CD4-positive, alpha-beta T cell treated with Interleukin-6 at 100 ng/mL for 8 hours (primary cell): Measurements from ENCODE around the gene BOC.
"Not testable (repeated sequence)": the region's sequence is repeated elsewhere in the genome, so short reads cannot be mapped to it uniquely, and the experiment has no call there.

ENCODE experiments used
- DNase-seq: peaks from one replicate; pipeline ENCODE4 v3.0.0-alpha.2; 2020; ENCODE audit warnings: mixed read lengths, low spot score

The BOC gene

GRCh38 chr3:113211330-113212149 lies at the start of gene BOC:
TSS of gene BOC (plus strand) at chr3:113211557. CDS start at chr3:113249803, 38,246 bp downstream.
- DNase-seq, result no peak

- DNase-seq, result no peak
These were observed 49.7 kb upstream of the BOC start for GRCh38 chr3:113161661-113162060.

GRCh38 chr3:113163152-113163551 lies 48.2 kb upstream of the BOC start:
- DNase-seq, result no peak

GRCh38 chr3:113165841-113166240 lies 45.5 kb upstream of the BOC start:
- no peak for DNase-seq

GRCh38 chr3:113166357-113166718 lies 45.0 kb upstream of the BOC start:
- no peak for DNase-seq

GRCh38 chr3:113166719-113167492 lies 44.5 kb upstream of the BOC start:
- no peak for DNase-seq

- no peak for DNase-seq
These were observed 43.2 kb upstream of the BOC start for GRCh38 chr3:113167825-113168801.

GRCh38 chr3:113169891-113170452 lies 41.4 kb upstream of the BOC start:
- DNase-seq, result no peak

GRCh38 chr3:113170771-113171170 lies 40.6 kb upstream of the BOC start:
- no peak for DNase-seq

GRCh38 chr3:113171675-113172300 lies 39.6 kb upstream of the BOC start:
- DNase-seq, result not testable (repeated sequence)

- DNase-seq, result no peak
These were observed 38.3 kb upstream of the BOC start for GRCh38 chr3:113173102-113173501.

- no peak for DNase-seq
These were observed 37.1 kb upstream of the BOC start for GRCh38 chr3:113174304-113174703.

GRCh38 chr3:113174801-113175485 lies 36.4 kb upstream of the BOC start:
- no peak for DNase-seq

- DNase-seq, result no peak
These were observed 33.8 kb upstream of the BOC start for GRCh38 chr3:113177526-113177925.

- no peak for DNase-seq
These were observed 32.0 kb upstream of the BOC start for GRCh38 chr3:113179235-113179824.

GRCh38 chr3:113183748-113184661 lies 27.4 kb upstream of the BOC start:
- no peak for DNase-seq

GRCh38 chr3:113185194-113185835 lies 26.0 kb upstream of the BOC start:
- DNase-seq, result no peak

GRCh38 chr3:113186566-113186965 lies 24.8 kb upstream of the BOC start:
- DNase-seq, result no peak

GRCh38 chr3:113193288-113193687 lies 18.1 kb upstream of the BOC start:
- no peak for DNase-seq
